Upper lobe of left lung (tissue), 6 donors: Measurements from ENCODE around the gene DNAJB1. TPM values are rescaled to one million over a fixed set of nuclear protein-coding genes. Genes with fewer than 3 reads are reported as not detected.
A peak's percentile ranks its signal among the peaks of the same experiment; 100 is the strongest.

Source experiments
- ATAC-seq, 2 donors: fragments of 200-7000 bp; cut with Tn5 transposase; one replicate each; pipeline ENCODE4 v1.9.1; 2022; ENCODE audit warnings: mild to moderate bottlenecking in 2 of 2, moderate library complexity in 2 of 2; ENCODE audit not compliant: low FRiP score in 2 of 2
- DNase-seq, 2 donors: peaks; one replicate each; pipeline ENCODE4 v3.0.0-alpha.2; 2019 to 2020
- H3K27ac ChIP-seq, 4 donors: fragments of 200-600 bp; sonication (generic); one replicate each; pipeline ENCODE4 v1.5.1; 2016 to 2019
- H3K27me3 ChIP-seq, 4 donors: fragments of 200-600 bp; sonication (generic); one replicate each; pipeline ENCODE4 v1.5.1; 2017 to 2019
- H3K36me3 ChIP-seq, 4 donors: fragments of 200-600 bp; sonication (generic); one replicate each; pipeline ENCODE4 v1.5.1; 2016 to 2019
- H3K4me1 ChIP-seq, 4 donors: fragments of 200-600 bp; sonication (generic); one replicate each; pipeline ENCODE4 v1.5.1; 2018 to 2019
- H3K4me3 ChIP-seq, 4 donors: fragments of 200-600 bp; sonication (generic); one replicate each; pipeline ENCODE4 v1.5.1; 2017 to 2019; ENCODE audit warnings: mild to moderate bottlenecking in 2 of 4, moderate library complexity in 1 of 4
- H3K9me3 ChIP-seq, 4 donors: fragments of 200-600 bp; sonication (generic); one replicate each; pipeline ENCODE4 v1.5.1; 2018 to 2019
- CTCF ChIP-seq, 6 experiments: fragments of 450-650 bp in 4 of 6; fragments of 200-600 bp in 2 of 6; sonication (generic) in 2 of 6; IDR thresholded peaks; one replicate each; pipeline ENCODE4 v1.5.1; 2016 to 2019; ENCODE audit warnings: antibody characterized with exemption in 6 of 6
- EP300 ChIP-seq, 4 donors: sonication (generic); formaldehyde crosslinking; IDR thresholded peaks; one replicate each; pipeline ENCODE4 v1.5.1; 2017; ENCODE audit warnings: antibody characterized with exemption in 4 of 4, control low read depth in 2 of 4
- POLR2A ChIP-seq, 4 donors: fragments of 450-650 bp; IDR thresholded peaks; one replicate each; pipeline ENCODE4 v1.5.1; 2016 to 2017; ENCODE audit warnings: antibody characterized with exemption in 4 of 4, mild to moderate bottlenecking in 2 of 4
- POLR2AphosphoS5 ChIP-seq, 2 donors: sonication (generic); formaldehyde crosslinking; IDR thresholded peaks; one replicate each; pipeline ENCODE4 v1.5.1; 2017; ENCODE audit warnings: antibody characterized with exemption in 2 of 2
- WGBS, 2 donors: methylation state at CpG; one replicate each; pipeline ENCODE4 v1.1.5; 2017 to 2018; 5-methylcytosine and 5-hydroxymethylcytosine counted together
- total RNA-seq, 6 donors: library from RNA; depleted of rRNA in 4 of 6; stranded (reverse); fragments of >200 nt in 4 of 6; gene quantifications; one replicate each; pipeline versions ENCODE4 v1.1.0 to v1.2.1, GENCODE V29; 2016 to 2021
- donor health status: DM: no; HTN: no; CAD: no; lungs with moderate emphysema.
- donor health status: DM: no; HTN: yes; CAD: no; lungs with severe emphysema.

Gene DNAJB1
- total RNA-seq, 6 donors from 2014 or later = 33.5 to 137 (median 101) TPM

- ATAC-seq (peak; percentile 53 to 61), DNase-seq (peak; percentile 46 to 93)
- TF ChIP-seq EP300 (IDR thresholded peaks at IDR 0.05) = no peak
- TF ChIP-seq POLR2AphosphoS5 (IDR thresholded peaks at IDR 0.05) = no peak
- no peak for TF ChIP-seq POLR2A (IDR thresholded peaks at IDR 0.05)
- TF ChIP-seq CTCF (IDR thresholded peaks at IDR 0.05) = peak; percentile 88 to 93 (median 90)
- Histone ChIP-seq H3K4me1 (peaks cover 16 to 39% (median 20%) of the 10 kb centered on the region in 4 donors), H3K27ac (peak overlapping the region in 1 of 4 donors; percentile 34), H3K4me3 (no peak overlapping the region), H3K27me3 (peaks cover 0 to 5% (median 0%) of the 10 kb centered on the region in 4 donors), H3K36me3 (peaks cover 0 to 55% (median 48%) of the 10 kb centered on the region in 4 donors), H3K9me3 (no peaks in the 10 kb centered on the region)
- WGBS, 2 donors = 40 to 72% methylated on average over 1 to 20 of the region's 43 CpGs
Observed at GRCh38 chr19:14479975-14480699, 38.1 kb downstream of the DNAJB1 start.

- ATAC-seq (no peak), DNase-seq (no peak)
- peaks cover 0 to 9% (median 1%) of the 10 kb centered on the region in 4 donors for H3K27me3 ChIP-seq
- WGBS, 2 donors = 65 to 76% methylated on average over 14 of the region's 14 CpGs
- no peak for TF ChIP-seq EP300 (IDR thresholded peaks at IDR 0.05)
- TF ChIP-seq POLR2AphosphoS5 (IDR thresholded peaks at IDR 0.05) = no peak
- TF ChIP-seq CTCF (IDR thresholded peaks at IDR 0.05) = no peak
- TF ChIP-seq POLR2A (IDR thresholded peaks at IDR 0.05) = no peak
- peaks cover 21 to 46% (median 26%) of the 10 kb centered on the region in 4 donors for H3K4me1 ChIP-seq
- peak overlapping the region in 2 of 4 donors; percentile 32 to 34 for H3K27ac ChIP-seq
- no peak overlapping the region for H3K4me3 ChIP-seq
- H3K9me3 ChIP-seq = no peaks in the 10 kb centered on the region
- peaks cover 0 to 54% (median 46%) of the 10 kb centered on the region in 4 donors for H3K36me3 ChIP-seq
Observed at GRCh38 chr19:14479309-14479974, 38.8 kb downstream of the DNAJB1 start.

- WGBS, 2 donors = 68 to 84% methylated on average over 4 to 21 of the region's 24 CpGs
- peak overlapping the region in 3 of 4 donors; percentile 53 to 72 (median 55) for H3K27ac ChIP-seq
Observed at GRCh38 chr19:14478113-14478545, 40.1 kb downstream of the DNAJB1 start.

GRCh38 chr19:14477418-14478112, 40.6 kb downstream of the DNAJB1 start:
- Histone ChIP-seq H3K9me3 (no peaks in the 10 kb centered on the region), H3K27me3 (peaks cover 0 to 24% (median 5%) of the 10 kb centered on the region in 4 donors), H3K27ac (peak overlapping the region; percentile 39 to 72 (median 54)), H3K4me3 (no peak overlapping the region), H3K36me3 (peaks cover 0 to 49% (median 42%) of the 10 kb centered on the region in 4 donors), H3K4me1 (peaks cover 34 to 65% (median 44%) of the 10 kb centered on the region in 4 donors)
- TF ChIP-seq POLR2AphosphoS5 (IDR thresholded peaks at IDR 0.05) (peak; percentile 30), POLR2A (IDR thresholded peaks at IDR 0.05) (no peak)
- ATAC-seq (no peak), DNase-seq (no peak)
- WGBS, 2 donors = 67 to 79% methylated on average over 10 of the region's 10 CpGs

More at GRCh38 chr19:14478113-14478545, 40.1 kb downstream of the DNAJB1 start:
- Histone ChIP-seq H3K4me3 (no peak overlapping the region), H3K9me3 (no peaks in the 10 kb centered on the region), H3K27me3 (peaks cover 0 to 19% (median 3%) of the 10 kb centered on the region in 4 donors), H3K4me1 (peaks cover 28 to 59% (median 39%) of the 10 kb centered on the region in 4 donors), H3K36me3 (peaks cover 0 to 54% (median 46%) of the 10 kb centered on the region in 4 donors)
- TF ChIP-seq CTCF (IDR thresholded peaks at IDR 0.05) (no peak), POLR2AphosphoS5 (IDR thresholded peaks at IDR 0.05) (no peak), EP300 (IDR thresholded peaks at IDR 0.05) (no peak), POLR2A (IDR thresholded peaks at IDR 0.05) (no peak)
- ATAC-seq (no peak), DNase-seq (no peak)
